H1 (cell line): ENCODE results near the gene SUMF1. TPM values are rescaled to one million over a fixed set of nuclear protein-coding genes. Genes with fewer than 3 reads are reported as not detected.
A peak's percentile ranks its signal among the peaks of the same experiment; 100 is the strongest.

Source experiments
- CTCF ChIA-PET: fragments of 300-600 bp; sonication (Branson Sonifier 250); formaldehyde crosslinking; loops from one replicate; lab custom pipeline; 2021; ENCODE audit not compliant: partially characterized antibody; lab: Charles Lee
- POLR2A ChIA-PET: fragments of 300-600 bp; sonication (Branson Sonifier 250); formaldehyde crosslinking; loops from one replicate; lab custom pipeline; 2021; ENCODE audit warnings: inconsistent platforms; ENCODE audit not compliant: partially characterized antibody; lab: Charles Lee
- DNase-seq, 2 experiments: peaks; one replicate each; pipeline versions ENCODE4 v3.0.0 to v3.0.0-alpha.2; 2010 to 2022; ENCODE audit warnings: low spot score in 2 of 2, low read depth in 1 of 2, mixed read lengths in 1 of 2
- FAIRE-seq: peaks from 2 replicates; lab custom pipeline; 2011; peaks lifted over from hg19 to GRCh38; lab: Jason Lieb, UNC
- H2AFZ ChIP-seq: 2 replicates; pipeline ENCODE4 v1.8.1; 2012; ENCODE audit warnings: low read length, inconsistent platforms
- H2AK5ac ChIP-seq: 2 replicates; pipeline ENCODE4 v1.6.1; 2013; ENCODE audit warnings: low read depth, low read length
- H2BK120ac ChIP-seq: replicated peaks from 2 replicates; pipeline ENCODE3; 2013; ENCODE audit warnings: low read depth, low read length, inconsistent platforms
- H2BK12ac ChIP-seq: 2 replicates; pipeline ENCODE4 v1.6.1; 2013; ENCODE audit warnings: low read depth, low read length
- H2BK15ac ChIP-seq: 2 replicates; pipeline ENCODE4 v1.6.1; 2013; ENCODE audit warnings: low read length
- H2BK20ac ChIP-seq: 2 replicates; pipeline ENCODE4 v1.6.1; 2013; ENCODE audit warnings: low read length
- H2BK5ac ChIP-seq: 2 replicates; pipeline ENCODE4 v1.6.1; 2013; ENCODE audit warnings: low read depth, low read length
- H3K14ac ChIP-seq: 2 replicates; pipeline ENCODE4 v1.6.1; 2013; ENCODE audit warnings: inconsistent platforms; ENCODE audit not compliant: insufficient read length
- H3K18ac ChIP-seq: 2 replicates; pipeline ENCODE4 v1.6.1; 2013; ENCODE audit warnings: low read length; ENCODE audit errors: extremely low read depth
- H3K23ac ChIP-seq: 2 replicates; pipeline ENCODE4 v1.6.1; 2013; ENCODE audit warnings: inconsistent platforms; ENCODE audit not compliant: insufficient read length
- H3K23me2 ChIP-seq: 2 replicates; pipeline ENCODE4 v1.6.1; 2013; ENCODE audit warnings: low read depth, low read length
- H3K27ac ChIP-seq: 2 replicates; pipeline ENCODE4 v1.6.1; 2011; ENCODE audit warnings: low read depth, low read length, inconsistent platforms
- H3K27me3 ChIP-seq, 4 experiments: replicated peaks in 1 of 4; 1 replicate in 1 of 4; 2 replicates in 3 of 4; pipeline versions ENCODE4 v1.6.1 to v1.8.1; 2011 to 2013; ENCODE audit warnings: low read length in 3 of 4, mild to moderate bottlenecking in 3 of 4, inconsistent platforms in 2 of 4, mixed read lengths in 2 of 4, moderate library complexity in 1 of 4; ENCODE audit not compliant: control insufficient read depth in 3 of 4, insufficient read depth in 3 of 4; ENCODE audit errors: extremely low read depth in 1 of 4
- H3K36me3 ChIP-seq, 4 experiments: 2 replicates each; pipeline versions ENCODE4 v1.6.1 to v1.8.1; 2011 to 2013; ENCODE audit warnings: mild to moderate bottlenecking in 4 of 4, low read length in 3 of 4, moderate library complexity in 2 of 4, control low read depth in 1 of 4, inconsistent platforms in 1 of 4; ENCODE audit not compliant: insufficient read depth in 4 of 4, control insufficient read depth in 2 of 4
- H3K4ac ChIP-seq: replicated peaks from 2 replicates; pipeline ENCODE3; 2013; ENCODE audit warnings: low read length, low read depth, mixed read lengths, inconsistent platforms; ENCODE audit not compliant: insufficient read length
- H3K4me1 ChIP-seq, 4 experiments: replicated peaks in 1 of 4; 1 replicate in 1 of 4; 2 replicates in 3 of 4; pipeline versions ENCODE4 v1.6.1 to v1.8.1; 2011 to 2013; ENCODE audit warnings: low read length in 3 of 4, inconsistent platforms in 2 of 4, mixed read lengths in 1 of 4; ENCODE audit not compliant: insufficient read depth in 4 of 4, control insufficient read depth in 3 of 4
- H3K4me2 ChIP-seq, 2 experiments: 2 replicates each; pipeline versions ENCODE4 v1.6.1 to v1.8.1; 2011 to 2013; ENCODE audit warnings: low read depth in 2 of 2, low read length in 2 of 2, control low read depth in 1 of 2, inconsistent platforms in 1 of 2, mild to moderate bottlenecking in 1 of 2; ENCODE audit not compliant: insufficient read depth in 1 of 2
- H3K4me3 ChIP-seq, 4 experiments: fragments of 200-600, 300-600 bp in 1 of 4; sonication (generic), shearing (Covaris generic), sonication (Bioruptor Twin) in 1 of 4; 2 replicates each; pipeline versions ENCODE4 v1.5.1 to v1.8.1; 2011 to 2016; ENCODE audit warnings: low read length in 4 of 4, low read depth in 3 of 4, control low read depth in 2 of 4, inconsistent platforms in 2 of 4, mild to moderate bottlenecking in 2 of 4, mixed read lengths in 1 of 4, moderate library complexity in 1 of 4; ENCODE audit not compliant: insufficient read depth in 2 of 4; ENCODE audit errors: extremely low read depth in 1 of 4
- H3K56ac ChIP-seq: replicated peaks from 2 replicates; pipeline ENCODE3; 2013; ENCODE audit warnings: low read depth, mild to moderate bottlenecking, mixed read lengths, low read length, inconsistent platforms; ENCODE audit not compliant: insufficient read length
- H3K79me1 ChIP-seq: 2 replicates; pipeline ENCODE4 v1.6.1; 2013; ENCODE audit warnings: low read depth, low read length, control low read depth
- H3K79me2 ChIP-seq, 2 experiments: 2 replicates each; pipeline versions ENCODE4 v1.6.1 to v1.8.1; 2012 to 2013; ENCODE audit warnings: low read length in 2 of 2, mild to moderate bottlenecking in 2 of 2, inconsistent platforms in 1 of 2; ENCODE audit not compliant: insufficient read depth in 2 of 2, control insufficient read depth in 1 of 2
- H3K9ac ChIP-seq, 4 experiments: replicated peaks in 1 of 4; 1 replicate in 1 of 4; 2 replicates in 3 of 4; pipeline versions ENCODE4 v1.6.1 to v1.8.1; 2011 to 2013; ENCODE audit warnings: low read depth in 3 of 4, low read length in 3 of 4, control low read depth in 2 of 4, mild to moderate bottlenecking in 2 of 4, moderate library complexity in 2 of 4, inconsistent platforms in 1 of 4; ENCODE audit errors: extremely low read depth in 1 of 4
- H3K9me3 ChIP-seq, 2 experiments: 2 replicates each; pipeline versions ENCODE4 v1.6.1 to v1.8.1; 2012 to 2013; ENCODE audit warnings: mild to moderate bottlenecking in 2 of 2, moderate library complexity in 2 of 2, control low read depth in 1 of 2, inconsistent platforms in 1 of 2, low read depth in 1 of 2, low read length in 1 of 2, mixed read lengths in 1 of 2; ENCODE audit not compliant: insufficient read depth in 2 of 2
- H4K20me1 ChIP-seq, 2 experiments: replicated peaks in 1 of 2; 2 replicates each; pipeline versions ENCODE3 to v1.8.1; 2011 to 2013; ENCODE audit warnings: inconsistent platforms in 2 of 2, low read length in 2 of 2, mild to moderate bottlenecking in 1 of 2; ENCODE audit not compliant: insufficient read depth in 2 of 2, control insufficient read depth in 1 of 2
- H4K5ac ChIP-seq: 2 replicates; pipeline ENCODE4 v1.6.1; 2013; ENCODE audit warnings: low read length, low read depth, mixed read lengths, inconsistent platforms; ENCODE audit not compliant: insufficient read length
- H4K8ac ChIP-seq: 2 replicates; pipeline ENCODE4 v1.8.0; 2013; ENCODE audit warnings: mild to moderate bottlenecking, moderate library complexity, low read length, inconsistent platforms; ENCODE audit not compliant: insufficient read depth; ENCODE audit errors: extremely low read depth
- H4K91ac ChIP-seq: replicated peaks from 2 replicates; pipeline ENCODE3; 2013; ENCODE audit warnings: low read length, mixed read lengths, inconsistent platforms; ENCODE audit not compliant: insufficient read length
- CHD1 ChIP-seq: IDR thresholded peaks from 2 replicates; pipeline ENCODE4 v1.6.1; 2012; ENCODE audit warnings: low read depth, low read length, improper control_type of control experiment
- CHD2 ChIP-seq: IDR thresholded peaks from 2 replicates; pipeline ENCODE4 v1.6.1; 2012; ENCODE audit warnings: low read length, improper control_type of control experiment
- JUND ChIP-seq: IDR thresholded peaks from 2 replicates; pipeline ENCODE4 v1.6.1; 2011; ENCODE audit warnings: mild to moderate bottlenecking, improper control_type of control experiment, low read length
- KDM5A ChIP-seq: fragments of 200-600 bp; IDR thresholded peaks from 2 replicates; pipeline ENCODE4 v1.7.1; 2012; ENCODE audit warnings: mild to moderate bottlenecking, low read length, inconsistent platforms, mixed read lengths
- POLR2AphosphoS5 ChIP-seq: IDR thresholded peaks from 2 replicates; pipeline ENCODE4 v1.6.1; 2011; ENCODE audit warnings: low read depth, low read length
- RBBP5 ChIP-seq: IDR thresholded peaks from 2 replicates; pipeline ENCODE4 v1.7.1; 2012; ENCODE audit warnings: low read depth, mild to moderate bottlenecking, inconsistent platforms, low read length, moderate library complexity, borderline replicate concordance
- SP1 ChIP-seq: IDR thresholded peaks from 2 replicates; pipeline ENCODE4 v1.6.1; 2011; ENCODE audit warnings: low read depth, low read length
- WGBS, 2 experiments: shearing (Covaris generic) in 1 of 2; methylation state at CpG; one replicate each; pipeline versions ENCODE4 v1.1.6 to v1.1.7; 2013 to 2015; ENCODE audit warnings: low lambda C conversion rate in 2 of 2, mixed read lengths in 2 of 2, inconsistent platforms in 1 of 2, low coverage in 1 of 2, missing lambda C conversion rate in 1 of 2; ENCODE audit not compliant: insufficient replicate concordance in 2 of 2, insufficient coverage in 1 of 2, insufficient read length in 1 of 2; ENCODE audit errors: extremely low coverage in 1 of 2, missing lambda C conversion rate in 1 of 2; 5-methylcytosine and 5-hydroxymethylcytosine counted together
- long read RNA-seq, 2 experiments: library from RNA in 1 of 2; library from capped mRNA in 1 of 2; stranded (forward); transcript quantifications; one replicate each; pipeline ENCODE4 v2.0.0, GENCODE V29; 2021; ENCODE audit warnings: inconsistent platforms in 1 of 2
- polyA minus RNA-seq, 3 experiments: library from RNA; depleted of rRNA, polyadenylated mRNA; stranded (reverse); fragments of >200 nt; gene quantifications; 1 replicate in 2 of 3; 2 replicates in 1 of 3; pipeline ENCODE4 v1.2.3, GENCODE V29; 2011
- polyA plus RNA-seq, 7 experiments: library from polyadenylated mRNA; depleted of rRNA in 3 of 7; stranded (reverse) in 5 of 7; unstranded in 2 of 7; fragments of >200 nt in 5 of 7; fragments of 200-250 nt in 2 of 7; gene quantifications; 1 replicate in 5 of 7; 2 replicates in 1 of 7; 4 replicates in 1 of 7; pipeline versions ENCODE4 v1.2.1 to v1.2.3, GENCODE V29; 2011 to 2013; ENCODE audit warnings: missing spikeins in 2 of 7, mixed read lengths in 2 of 7
- total RNA-seq: library from RNA; stranded (reverse); fragmentation: NEBNext Ultra II Directional; extraction: Animal tissue kit (Norgen Biotek cat#: 25700); gene quantifications from 2 replicates; pipeline ENCODE4 v1.2.1, GENCODE V29; 2021
- TF ChIP-seq, protein P1 (sequence below): IDR thresholded peaks from 2 replicates; pipeline ENCODE4 v1.6.1; 2011; ENCODE audit warnings: low read length, improper control_type of control experiment

Gene SUMF1
- total RNA-seq (10.0 and 12.5 TPM in 2 replicates), polyA plus RNA-seq (2011; rRNA removed) (15.0 and 15.1 TPM in 2 replicates), polyA minus RNA-seq (2011; rRNA and poly(A)+ RNA removed) (15.3 and 18.7 TPM in 2 replicates)
- 14.2 TPM for polyA plus RNA-seq (2011; cell fraction: cytosol; rRNA removed)
- 13.3 TPM for polyA plus RNA-seq (2011; cell fraction: nucleus; rRNA removed)
- 11.0 to 12.0 TPM (median 11.9 TPM) in 4 replicates for polyA plus RNA-seq (2012, experiment 1 of 2)
- 4.6 TPM for polyA plus RNA-seq (2012, experiment 2 of 2)
- 13.8 TPM for polyA plus RNA-seq (2013, experiment 1 of 2)
- 16.4 TPM for polyA plus RNA-seq (2013, experiment 2 of 2)
- polyA minus RNA-seq (2011; cell fraction: cytosol; rRNA and poly(A)+ RNA removed) = 8.4 TPM
- polyA minus RNA-seq (2011; cell fraction: nucleus; rRNA and poly(A)+ RNA removed) = 52.8 TPM
- long read RNA-seq, experiment 1, partial matches to known transcripts = 0 of 7 reads
- long read RNA-seq, experiment 1, other reads (novel, unspliced or antisense) = 4 of 7 reads
- long read RNA-seq, experiment 2, partial matches to known transcripts = 0 of 1 reads
- long read RNA-seq, experiment 2, other reads (novel, unspliced or antisense) = 1 of 1 reads

DNA sequence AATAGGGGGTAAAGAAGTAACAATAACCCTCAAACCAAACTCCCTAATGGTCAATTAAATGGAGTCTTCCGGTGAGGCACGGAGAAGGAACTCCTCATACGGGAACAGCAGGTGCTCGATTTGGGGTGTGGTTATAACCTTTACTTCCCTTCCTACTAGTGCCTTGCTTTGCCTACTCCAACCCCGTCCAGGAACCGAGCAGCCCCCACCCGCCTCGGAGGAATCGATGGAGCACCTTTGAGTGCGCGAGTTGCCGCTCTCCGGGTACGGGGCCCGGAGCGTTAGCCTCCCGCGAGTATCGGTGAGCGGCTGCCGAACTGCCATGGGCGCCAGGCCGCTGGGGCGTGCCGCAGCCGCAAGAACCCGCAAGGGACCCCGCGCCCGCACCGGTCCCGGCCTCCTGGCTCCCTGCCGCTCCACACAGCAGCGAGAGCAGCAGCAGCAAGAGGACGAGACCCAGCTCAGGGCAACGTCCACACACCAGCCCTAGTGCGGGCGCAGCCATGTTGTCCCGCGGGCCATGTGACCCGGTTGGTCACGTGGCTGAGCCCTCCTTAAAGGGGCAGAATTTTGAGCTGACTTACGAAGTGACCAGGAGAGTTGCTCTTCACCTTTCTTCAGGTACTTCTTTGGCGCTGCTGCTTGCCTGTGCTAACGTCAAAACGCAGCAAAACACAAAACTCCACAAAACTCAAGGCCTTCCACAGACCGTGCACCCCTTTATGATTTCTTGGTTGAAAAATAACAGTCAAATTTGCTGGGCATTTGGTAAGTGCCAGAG lies at the start of gene SUMF1:
TSS of gene SUMF1 (minus strand) at position 529 of the 781 bp plus-strand sequence. CDS start at position 505, 24 bp downstream.
- H3K27me3 ChIP-seq = no peaks in the 10 kb centered on the region
- no peaks in the 10 kb centered on the region for H3K36me3 ChIP-seq
- H3K56ac ChIP-seq = no peak within 1 kb of the TSS
- peak within 1 kb of the TSS; percentile 70 to 92 (median 86) for H3K9ac ChIP-seq
- no peaks in the 10 kb centered on the region for H4K20me1 ChIP-seq
- WGBS, 2 experiments = 2% methylated on average over 43 of the region's 47 CpGs; no CpG with 5 or more reads in 1 of the 2 experiments
- no peak within 1 kb of the TSS for H2BK120ac ChIP-seq
- no peak within 1 kb of the TSS for H2BK20ac ChIP-seq
- FAIRE-seq (peak; percentile 87), DNase-seq (peak; percentile 44 to 88)
- no peaks in the 10 kb centered on the region for H3K79me1 ChIP-seq
- H4K8ac ChIP-seq = peak within 1 kb of the TSS; percentile 100; the same call in 1 of the 2 replicates
- peak within 1 kb of the TSS; percentile 73 for H2BK5ac ChIP-seq
- no peak within 1 kb of the TSS for H2BK15ac ChIP-seq
- no peak within 1 kb of the TSS for H2AK5ac ChIP-seq
- H3K4ac ChIP-seq = no peak within 1 kb of the TSS
- H4K91ac ChIP-seq = peak within 1 kb of the TSS; percentile 48
- H2AFZ ChIP-seq = peak within 1 kb of the TSS; percentile 67
- no peaks in the 10 kb centered on the region for H3K9me3 ChIP-seq
- H4K5ac ChIP-seq = peak within 1 kb of the TSS; percentile 49
- H2BK12ac ChIP-seq = peak within 1 kb of the TSS; percentile 19; the same call in 1 of the 2 replicates
- peak within 1 kb of the TSS; percentile 66 to 74 for H3K4me2 ChIP-seq
- peak within 1 kb of the TSS; percentile 85; the same call in 1 of the 2 replicates for H3K27ac ChIP-seq
- ChIA-PET CTCF (interaction anchor here (1.2 to 1.4 kb wide), 3 partner anchors 9 to 170 kb away, joined by 3 to 5 read pairs (median 4); no protein-coding TSS in a partner anchor), POLR2A (interaction anchor here (0.6 to 1.7 kb wide), 20 partner anchors 9 to 116 kb away, joined by 3 to 46 read pairs (median 4); partner anchors contain the start of gene ITPR1)
- peaks cover 0 to 3% of the 10 kb centered on the region in 2 experiments; a peak in 1 of 4 replicates for H3K79me2 ChIP-seq
- no peak within 1 kb of the TSS for H3K23ac ChIP-seq
- peak within 1 kb of the TSS; percentile 86 to 90 (median 87) for H3K4me3 ChIP-seq
- H3K23me2 ChIP-seq = no peaks in the 10 kb centered on the region; the same call in 1 of the 2 replicates
- peak within 1 kb of the TSS; percentile 34; the same call in 1 of the 2 replicates for H3K18ac ChIP-seq
- no peaks in the 10 kb centered on the region; a peak in 1 of 7 replicates for H3K4me1 ChIP-seq
- H3K14ac ChIP-seq = no peak within 1 kb of the TSS
- TF ChIP-seq CHD1 = no peak
- peak; percentile 99 for TF ChIP-seq KDM5A
- TF ChIP-seq, protein P1, sequence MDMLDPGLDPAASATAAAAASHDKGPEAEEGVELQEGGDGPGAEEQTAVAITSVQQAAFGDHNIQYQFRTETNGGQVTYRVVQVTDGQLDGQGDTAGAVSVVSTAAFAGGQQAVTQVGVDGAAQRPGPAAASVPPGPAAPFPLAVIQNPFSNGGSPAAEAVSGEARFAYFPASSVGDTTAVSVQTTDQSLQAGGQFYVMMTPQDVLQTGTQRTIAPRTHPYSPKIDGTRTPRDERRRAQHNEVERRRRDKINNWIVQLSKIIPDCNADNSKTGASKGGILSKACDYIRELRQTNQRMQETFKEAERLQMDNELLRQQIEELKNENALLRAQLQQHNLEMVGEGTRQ = peak; percentile 100
- peak; percentile 98 for TF ChIP-seq POLR2AphosphoS5
- TF ChIP-seq RBBP5 = no peak; the same call in 1 of the 2 replicates
- TF ChIP-seq CHD2 = peak; percentile 39; the same call in 1 of the 2 replicates
- no peak for TF ChIP-seq JUND
- TF ChIP-seq SP1 = peak; percentile 41; the same call in 1 of the 2 replicates
